ENCODE results near the gene PIEZO1. TPM values are rescaled to one million over a fixed set of nuclear protein-coding genes. Genes with fewer than 3 reads are reported as not detected.

Gene PIEZO1
- total RNA-seq, 2 experiments from 2014 or later: 206 to 220 TPM

- H3K27ac Mint-ChIP-seq: peak overlapping the region; percentile 76
- peaks cover 37% of the 10 kb centered on the region for H3K4me1 Mint-ChIP-seq
- H3K36me3 Mint-ChIP-seq: no peaks in the 10 kb centered on the region
- DNase-seq: peak; percentile 70
- peak overlapping the region; percentile 75 for H3K4me3 Mint-ChIP-seq
- no peaks in the 10 kb centered on the region for H3K9me3 Mint-ChIP-seq
- H3K27me3 Mint-ChIP-seq: no peaks in the 10 kb centered on the region
- peak; percentile 70 for ATAC-seq (ENCODE audit: low read depth)
- POLR2A ChIA-PET: interaction anchor here (1.2 to 2.6 kb wide), 13 partner anchors 13 to 77 kb away, joined by 3 to 31 read pairs (median 4); partner anchors contain the start of genes APRT, CDT1 and TRAPPC2L
These were observed 3.6 kb downstream of the PIEZO1 start for GRCh38 chr16:88781140-88782077.

- no peaks in the 10 kb centered on the region for H3K27me3 Mint-ChIP-seq
- peak overlapping the region; percentile 75 for H3K4me3 Mint-ChIP-seq
- H3K27ac Mint-ChIP-seq: peak overlapping the region; percentile 76
- DNase-seq: no peak
- H3K4me1 Mint-ChIP-seq: peaks cover 37% of the 10 kb centered on the region
- H3K36me3 Mint-ChIP-seq: no peaks in the 10 kb centered on the region
- ATAC-seq (ENCODE audit: low read depth): no peak
- no peaks in the 10 kb centered on the region for H3K9me3 Mint-ChIP-seq
- POLR2A ChIA-PET: interaction anchor here (1.1 to 2.6 kb wide), 13 partner anchors 12 to 77 kb away, joined by 3 to 31 read pairs (median 4); partner anchors contain the start of genes APRT, CDT1 and TRAPPC2L
These were observed 4.6 kb downstream of the PIEZO1 start for GRCh38 chr16:88780142-88781062.

GRCh38 chr16:88779406-88780141 is 5.4 kb downstream of the PIEZO1 start:
- DNase-seq (no peak), ATAC-seq (ENCODE audit: low read depth) (no peak)
- Mint-ChIP-seq H3K27me3 (no peaks in the 10 kb centered on the region), H3K9me3 (no peaks in the 10 kb centered on the region), H3K4me3 (no peak overlapping the region), H3K36me3 (no peaks in the 10 kb centered on the region), H3K27ac (peak overlapping the region; percentile 76), H3K4me1 (peaks cover 37% of the 10 kb centered on the region)
- POLR2A ChIA-PET: interaction anchor here (0.6 to 2.6 kb wide), 6 partner anchors 12 to 33 kb away, joined by 3 to 31 read pairs (median 4); partner anchors contain the start of gene APRT

- DNase-seq: no peak
- no peaks in the 10 kb centered on the region for H3K36me3 Mint-ChIP-seq
- no peak overlapping the region for H3K4me3 Mint-ChIP-seq
- POLR2A ChIA-PET: no interaction called here
- no peaks in the 10 kb centered on the region for H3K9me3 Mint-ChIP-seq
- peaks cover 36% of the 10 kb centered on the region for H3K4me1 Mint-ChIP-seq
- H3K27ac Mint-ChIP-seq: no peak overlapping the region
- H3K27me3 Mint-ChIP-seq: no peaks in the 10 kb centered on the region
- ATAC-seq (ENCODE audit: low read depth): no peak
These were observed 6.4 kb downstream of the PIEZO1 start for GRCh38 chr16:88778541-88779065.

- DNase-seq: no peak
- POLR2A ChIA-PET: no interaction called here
- H3K4me3 Mint-ChIP-seq: no peak overlapping the region
- H3K27me3 Mint-ChIP-seq: no peaks in the 10 kb centered on the region
- H3K27ac Mint-ChIP-seq: no peak overlapping the region
- H3K36me3 Mint-ChIP-seq: no peaks in the 10 kb centered on the region
- peaks cover 33% of the 10 kb centered on the region for H3K4me1 Mint-ChIP-seq
- no peaks in the 10 kb centered on the region for H3K9me3 Mint-ChIP-seq
- ATAC-seq (ENCODE audit: low read depth): no peak
These were observed 6.8 kb downstream of the PIEZO1 start for GRCh38 chr16:88778271-88778525.

- ATAC-seq (ENCODE audit: low read depth) (no peak), DNase-seq (no peak)
- no peaks in the 10 kb centered on the region for H3K36me3 Mint-ChIP-seq
- POLR2A ChIA-PET: no interaction called here
- no peaks in the 10 kb centered on the region for H3K9me3 Mint-ChIP-seq
- H3K27ac Mint-ChIP-seq: no peak overlapping the region
- H3K27me3 Mint-ChIP-seq: no peaks in the 10 kb centered on the region
- H3K4me3 Mint-ChIP-seq: no peak overlapping the region
- H3K4me1 Mint-ChIP-seq: peaks cover 28% of the 10 kb centered on the region
These were observed 7.3 kb downstream of the PIEZO1 start for GRCh38 chr16:88777471-88778270.

GRCh38 chr16:88775825-88776224 is 9.2 kb downstream of the PIEZO1 start:
- Mint-ChIP-seq H3K27me3 (no peaks in the 10 kb centered on the region), H3K4me3 (no peak overlapping the region), H3K9me3 (no peaks in the 10 kb centered on the region), H3K27ac (no peak overlapping the region), H3K36me3 (no peaks in the 10 kb centered on the region), H3K4me1 (peaks cover 13% of the 10 kb centered on the region)
- POLR2A ChIA-PET: interaction anchor here (0.9 kb wide), 1 partner anchor 9 kb away, joined by 3 read pairs; the partner anchor contains the start of gene PIEZO1
- ATAC-seq (ENCODE audit: low read depth): no peak
- DNase-seq: no peak

- ATAC-seq (ENCODE audit: low read depth): no peak
These were observed 10.3 kb downstream of the PIEZO1 start for GRCh38 chr16:88774544-88775393.

GRCh38 chr16:88773812-88774291 is 11.2 kb downstream of the PIEZO1 start:
- no peak overlapping the region for H3K27ac Mint-ChIP-seq
- no peak overlapping the region for H3K4me3 Mint-ChIP-seq
- H3K9me3 Mint-ChIP-seq: no peaks in the 10 kb centered on the region
- H3K36me3 Mint-ChIP-seq: no peaks in the 10 kb centered on the region
- peaks cover 9% of the 10 kb centered on the region for H3K4me1 Mint-ChIP-seq
- no peak for DNase-seq
- no peak for ATAC-seq (ENCODE audit: low read depth)
- POLR2A ChIA-PET: no interaction called here
- no peaks in the 10 kb centered on the region for H3K27me3 Mint-ChIP-seq

More at GRCh38 chr16:88774544-88775393, 10.3 kb downstream of the PIEZO1 start:
- H3K4me1 Mint-ChIP-seq: peaks cover 6% of the 10 kb centered on the region
- H3K27me3 Mint-ChIP-seq: no peaks in the 10 kb centered on the region
- no peak overlapping the region for H3K27ac Mint-ChIP-seq
- no peaks in the 10 kb centered on the region for H3K36me3 Mint-ChIP-seq
- POLR2A ChIA-PET: no interaction called here
- no peak for DNase-seq
- no peaks in the 10 kb centered on the region for H3K9me3 Mint-ChIP-seq
- no peak overlapping the region for H3K4me3 Mint-ChIP-seq

GRCh38 chr16:88772871-88773811 is 11.9 kb downstream of the PIEZO1 start:
- POLR2A ChIA-PET: no interaction called here
- no peak for ATAC-seq (ENCODE audit: low read depth)
- no peak for DNase-seq
- Mint-ChIP-seq H3K36me3 (no peaks in the 10 kb centered on the region), H3K9me3 (no peaks in the 10 kb centered on the region), H3K4me3 (no peak overlapping the region), H3K27ac (no peak overlapping the region), H3K4me1 (peaks cover 9% of the 10 kb centered on the region), H3K27me3 (no peaks in the 10 kb centered on the region)

All from activated naive CD8-positive, alpha-beta T cell treated with anti-CD3 and anti-CD28 coated beads, Interleukin-2, amount 10 ng/mL, durations not matched to agents 7 days and 5 days (primary cell).